Motor neuron (in vitro differentiated cells): ENCODE data around the gene DAND5. TPM values are rescaled to one million over a fixed set of nuclear protein-coding genes. Genes with fewer than 3 reads are reported as not detected.

Source experiments
- ATAC-seq, 8 experiments: fragments of 200-7000 bp; cut with Tn5 transposase; replicated peaks in 6 of 8; 2 replicates each; pipeline ENCODE4 v1.8.0; 2021; ENCODE audit warnings: mild to moderate bottlenecking in 8 of 8, moderate library complexity in 8 of 8
- H3K27ac ChIP-seq, 2 donors: fragments of 250-450 bp; sonication (Bioruptor Pico); 2 replicates each; pipeline ENCODE4 v1.9.0; 2021; ENCODE audit warnings: antibody characterized with exemption in 2 of 2, mild to moderate bottlenecking in 2 of 2, moderate library complexity in 1 of 2
- H3K4me1 ChIP-seq, 2 donors: fragments of 250-450 bp; sonication (Bioruptor Pico); replicated peaks in 1 of 2; 2 replicates each; pipeline ENCODE4 v1.6.1; 2021; ENCODE audit warnings: antibody characterized with exemption in 2 of 2, mild to moderate bottlenecking in 2 of 2, moderate library complexity in 1 of 2
- H3K4me3 ChIP-seq, 5 donors: fragments of 250-450 bp; sonication (Bioruptor Pico); 2 replicates each; pipeline ENCODE4 v1.9.0; 2021; ENCODE audit warnings: antibody characterized with exemption in 5 of 5, mild to moderate bottlenecking in 5 of 5, moderate library complexity in 4 of 5
- WGBS, 10 experiments: fragments of 450-650 bp; shearing (Covaris generic); methylation state at CpG; one replicate each; pipeline ENCODE4 v1.0.0; 2022; 5-methylcytosine and 5-hydroxymethylcytosine counted together
- in situ Hi-C, 9 experiments: fragments of 400-800 bp; cut with MboI; loops; one replicate each; pipeline ENCODE4 v1.15.0; 2021; ENCODE audit warnings: low sequenced_read_pairs in 9 of 9, low pct_unique_long_range_greater_than_20kb in 2 of 9; ENCODE audit not compliant: unreplicated experiment in 9 of 9
- total RNA-seq, 8 experiments: library from RNA; unstranded; fragments of 300-600 nt; gene quantifications; 2 replicates each; pipeline versions ENCODE4 v1.2.3 to v1.2.4, GENCODE V29; 2022

DAND5 gene
- total RNA-seq, 8 experiments from 2014 or later, result 0.09 to 0.47 (median 0.31) TPM; not detected in 2

- WGBS, 10 experiments, result 0 to 30% (median 6%) methylated on average over 1 to 6 of the region's 22 CpGs; no CpG with 5 or more reads in 1 of the 10 experiments
- Histone ChIP-seq H3K4me3 (no peak overlapping the region), H3K4me1 (peaks cover 0 to 20% of the 10 kb centered on the region in 2 donors), H3K27ac (no peak overlapping the region)
- ATAC-seq, result peak in 5 of 8 experiments; percentile 8 to 59 (median 47)
- in situ Hi-C loops, result no loop called here
Measured at GRCh38 chr19:13022111-13022858, 52.9 kb downstream of the DAND5 start.

GRCh38 chr19:13022859-13023636, 53.7 kb downstream of the DAND5 start:
- H3K27ac ChIP-seq, result no peak overlapping the region
- peak; percentile 35 to 89 (median 57) for ATAC-seq
- peak overlapping the region in 1 of 5 donors; percentile 4 for H3K4me3 ChIP-seq
- 0 to 3% (median 0%) methylated on average over 1 to 10 of the region's 30 CpGs; no CpG with 5 or more reads in 3 of the 10 experiments for WGBS, 10 experiments
- in situ Hi-C loops, result no loop called here
- peaks cover 0 to 20% of the 10 kb centered on the region in 2 donors for H3K4me1 ChIP-seq

- in situ Hi-C loops, result no loop called here
- Histone ChIP-seq H3K4me1 (peaks cover 0 to 20% of the 10 kb centered on the region in 2 donors), H3K27ac (no peak overlapping the region), H3K4me3 (no peak overlapping the region)
- WGBS, 10 experiments, result 0 to 20% (median 0%) methylated on average over 2 to 3 of the region's 8 CpGs; no CpG with 5 or more reads in 6 of the 10 experiments
- no peak for ATAC-seq
Measured at GRCh38 chr19:13023656-13024055, 54.3 kb downstream of the DAND5 start.

Other genes with a start within 250 kb of the DAND5 start
- gene TNPO2, start 245.6 kb upstream of the DAND5 start, total RNA-seq, result 100 to 1,000 TPM in 2 of 8 experiments, 10 to 100 TPM in 6; 51.3 to 119 (median 67.1) TPM
- 100 to 1,000 TPM; 103 to 157 (median 125) TPM for gene TRIR, start 234.9 kb upstream of the DAND5 start, total RNA-seq
- gene GET3, start 232.1 kb upstream of the DAND5 start, total RNA-seq, result 10 to 100 TPM; 43.3 to 94.2 (median 62.3) TPM
- under 1 TPM in 5 of 8 experiments, not detected in 3; 0.11 to 1.00 (median 0.42) TPM for gene BEST2, start 217.8 kb upstream of the DAND5 start, total RNA-seq
- 10 to 100 TPM in 7 of 8 experiments, 1 to 10 TPM in 1; 8.0 to 40.9 (median 12.9) TPM for gene HOOK2, start 194.0 kb upstream of the DAND5 start, total RNA-seq
- 100 to 1,000 TPM in 1 of 8 experiments, 10 to 100 TPM in 7; 11.0 to 115 (median 45.8) TPM for gene JUNB, start 178.1 kb upstream of the DAND5 start, total RNA-seq
- gene PRDX2, start 167.8 kb upstream of the DAND5 start, total RNA-seq, result 100 to 1,000 TPM; 293 to 612 (median 357) TPM
- gene THSD8, start 167.5 kb upstream of the DAND5 start, total RNA-seq, result 1 to 10 TPM in 3 of 8 experiments, under 1 TPM in 2, not detected in 3; 0.25 to 7.7 (median 1.1) TPM
- 10 to 100 TPM in 5 of 8 experiments, 1 to 10 TPM in 3; 4.2 to 42.4 (median 12.3) TPM for gene RNASEH2A, start 163.0 kb upstream of the DAND5 start, total RNA-seq
- gene RTBDN, start 135.0 kb upstream of the DAND5 start, total RNA-seq, result 1 to 10 TPM in 3 of 8 experiments, under 1 TPM in 4, not detected in 1; 0.56 to 1.9 (median 0.92) TPM
- gene MAST1, start 131.1 kb upstream of the DAND5 start, total RNA-seq, result 10 to 100 TPM in 5 of 8 experiments, 1 to 10 TPM in 1, under 1 TPM in 2; 0.25 to 41.1 (median 16.6) TPM
- gene DNASE2, start 88.1 kb upstream of the DAND5 start, total RNA-seq, result 10 to 100 TPM in 4 of 8 experiments, 1 to 10 TPM in 4; 2.2 to 70.1 (median 11.9) TPM
- under 1 TPM in 4 of 8 experiments, not detected in 4; 0.11 to 0.33 (median 0.21) TPM for gene KLF1, start 82.4 kb upstream of the DAND5 start, total RNA-seq
- 10 to 100 TPM in 5 of 8 experiments, 1 to 10 TPM in 3; 6.4 to 42.4 (median 17.4) TPM for gene GCDH, start 78.4 kb upstream of the DAND5 start, total RNA-seq
- 1 to 10 TPM in 1 of 8 experiments, under 1 TPM in 6, not detected in 1; 0.23 to 1.0 (median 0.71) TPM for gene SYCE2, start 50.3 kb upstream of the DAND5 start, total RNA-seq
- 100 to 1,000 TPM in 3 of 8 experiments, 10 to 100 TPM in 5; 49.5 to 112 (median 74.9) TPM for gene FARSA, start 35.9 kb upstream of the DAND5 start, total RNA-seq
- gene CALR, start 31.0 kb upstream of the DAND5 start, total RNA-seq, result 100 to 1,000 TPM; 289 to 982 (median 397) TPM
- gene RAD23A, start 23.7 kb upstream of the DAND5 start, total RNA-seq, result 100 to 1,000 TPM in 2 of 8 experiments, 10 to 100 TPM in 6; 41.9 to 114 (median 67.4) TPM
- gene GADD45GIP1, start 12.4 kb upstream of the DAND5 start, total RNA-seq, result 10 to 100 TPM; 18.2 to 51.6 (median 28.3) TPM
- gene NFIX, start 25.9 kb downstream of the DAND5 start, total RNA-seq, result 10 to 100 TPM in 4 of 8 experiments, under 1 TPM in 4; under 0.01 to 72.3 (median 6.4) TPM
- 1 to 10 TPM in 2 of 8 experiments, under 1 TPM in 5, not detected in 1; 0.11 to 1.3 (median 0.58) TPM for gene LYL1, start 133.3 kb downstream of the DAND5 start, total RNA-seq
- 10 to 100 TPM; 21.8 to 59.3 (median 34.6) TPM for gene TRMT1, start 147.2 kb downstream of the DAND5 start, total RNA-seq
- gene NACC1, start 148.7 kb downstream of the DAND5 start, total RNA-seq, result 10 to 100 TPM in 7 of 8 experiments, 1 to 10 TPM in 1; 9.7 to 56.8 (median 28.3) TPM
- 10 to 100 TPM; 23.4 to 57.5 (median 34.1) TPM for gene STX10, start 180.8 kb downstream of the DAND5 start, total RNA-seq
- 10 to 100 TPM; 33.2 to 61.5 (median 39.8) TPM for gene IER2, start 180.8 kb downstream of the DAND5 start, total RNA-seq